ENCODE measurements around the gene KIZ.

Gene KIZ, protein sequence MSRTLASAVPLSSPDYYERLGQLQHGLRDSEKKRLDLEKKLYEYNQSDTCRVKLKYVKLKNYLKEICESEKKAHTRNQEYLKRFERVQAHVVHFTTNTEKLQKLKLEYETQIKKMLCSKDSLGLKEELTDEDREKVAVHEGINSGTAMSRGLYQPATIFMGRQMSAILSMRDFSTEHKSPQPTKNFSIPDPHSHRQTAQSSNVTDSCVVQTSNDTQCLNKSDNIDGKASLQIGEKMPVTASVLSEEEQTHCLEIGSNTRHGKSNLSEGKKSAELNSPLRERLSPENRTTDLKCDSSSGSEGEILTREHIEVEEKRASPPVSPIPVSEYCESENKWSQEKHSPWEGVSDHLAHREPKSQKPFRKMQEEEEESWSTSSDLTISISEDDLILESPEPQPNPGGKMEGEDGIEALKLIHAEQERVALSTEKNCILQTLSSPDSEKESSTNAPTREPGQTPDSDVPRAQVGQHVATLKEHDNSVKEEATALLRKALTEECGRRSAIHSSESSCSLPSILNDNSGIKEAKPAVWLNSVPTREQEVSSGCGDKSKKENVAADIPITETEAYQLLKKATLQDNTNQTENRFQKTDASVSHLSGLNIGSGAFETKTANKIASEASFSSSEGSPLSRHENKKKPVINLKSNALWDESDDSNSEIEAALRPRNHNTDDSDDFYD

DNA sequence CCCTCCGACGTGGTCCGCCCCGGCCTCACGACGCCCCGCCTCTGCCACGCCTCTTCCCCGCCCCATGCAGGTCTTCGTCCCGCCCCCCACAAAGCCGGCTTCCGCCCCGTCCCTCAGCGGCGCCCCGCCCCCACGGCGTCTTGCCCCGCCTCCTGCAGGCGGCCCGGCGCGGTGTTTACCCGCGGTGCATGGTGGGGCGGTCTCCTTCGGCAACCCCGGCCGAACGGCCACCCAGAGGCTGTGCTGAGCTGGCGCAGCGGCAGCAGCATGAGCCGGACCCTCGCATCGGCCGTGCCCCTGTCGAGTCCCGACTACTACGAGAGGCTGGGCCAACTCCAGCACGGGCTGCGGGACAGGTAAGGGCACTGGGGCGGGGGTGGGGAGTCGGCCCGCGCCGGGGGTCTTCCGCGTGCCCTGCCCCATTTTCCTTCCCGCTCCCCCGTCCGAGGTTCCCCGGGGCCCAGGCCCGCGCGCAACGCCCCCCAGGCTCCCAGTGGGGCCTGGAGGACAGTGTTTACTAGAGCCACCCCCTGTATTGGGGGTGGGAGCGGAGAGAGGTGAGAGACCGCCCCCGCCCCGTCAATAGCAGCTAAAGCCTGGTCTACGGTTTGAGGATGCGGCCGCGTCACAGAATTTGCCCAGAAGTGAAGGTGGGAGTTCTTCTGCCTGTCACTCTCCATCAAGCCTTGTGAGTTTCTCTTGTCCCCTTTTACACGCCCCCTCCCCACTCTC lies at the start of gene KIZ:
KIZ (plus strand) TSS at position 234 of the 732 bp plus-strand sequence; CDS start at position 268, 34 bp downstream.
- in situ Hi-C loops (cut with MboI; ENCODE audit: low sequenced_read_pairs, unreplicated experiment): no loop called here
- peak; percentile 98 for DNase-seq (ENCODE audit: low spot score)
- TF ChIP-seq, protein P1, sequence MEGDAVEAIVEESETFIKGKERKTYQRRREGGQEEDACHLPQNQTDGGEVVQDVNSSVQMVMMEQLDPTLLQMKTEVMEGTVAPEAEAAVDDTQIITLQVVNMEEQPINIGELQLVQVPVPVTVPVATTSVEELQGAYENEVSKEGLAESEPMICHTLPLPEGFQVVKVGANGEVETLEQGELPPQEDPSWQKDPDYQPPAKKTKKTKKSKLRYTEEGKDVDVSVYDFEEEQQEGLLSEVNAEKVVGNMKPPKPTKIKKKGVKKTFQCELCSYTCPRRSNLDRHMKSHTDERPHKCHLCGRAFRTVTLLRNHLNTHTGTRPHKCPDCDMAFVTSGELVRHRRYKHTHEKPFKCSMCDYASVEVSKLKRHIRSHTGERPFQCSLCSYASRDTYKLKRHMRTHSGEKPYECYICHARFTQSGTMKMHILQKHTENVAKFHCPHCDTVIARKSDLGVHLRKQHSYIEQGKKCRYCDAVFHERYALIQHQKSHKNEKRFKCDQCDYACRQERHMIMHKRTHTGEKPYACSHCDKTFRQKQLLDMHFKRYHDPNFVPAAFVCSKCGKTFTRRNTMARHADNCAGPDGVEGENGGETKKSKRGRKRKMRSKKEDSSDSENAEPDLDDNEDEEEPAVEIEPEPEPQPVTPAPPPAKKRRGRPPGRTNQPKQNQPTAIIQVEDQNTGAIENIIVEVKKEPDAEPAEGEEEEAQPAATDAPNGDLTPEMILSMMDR (IDR thresholded peaks at IDR 0.05; ENCODE audit: borderline replicate concordance, control extremely low read depth, extremely low read depth, insufficient read depth, missing control alignments): peak; percentile 26

DNA sequence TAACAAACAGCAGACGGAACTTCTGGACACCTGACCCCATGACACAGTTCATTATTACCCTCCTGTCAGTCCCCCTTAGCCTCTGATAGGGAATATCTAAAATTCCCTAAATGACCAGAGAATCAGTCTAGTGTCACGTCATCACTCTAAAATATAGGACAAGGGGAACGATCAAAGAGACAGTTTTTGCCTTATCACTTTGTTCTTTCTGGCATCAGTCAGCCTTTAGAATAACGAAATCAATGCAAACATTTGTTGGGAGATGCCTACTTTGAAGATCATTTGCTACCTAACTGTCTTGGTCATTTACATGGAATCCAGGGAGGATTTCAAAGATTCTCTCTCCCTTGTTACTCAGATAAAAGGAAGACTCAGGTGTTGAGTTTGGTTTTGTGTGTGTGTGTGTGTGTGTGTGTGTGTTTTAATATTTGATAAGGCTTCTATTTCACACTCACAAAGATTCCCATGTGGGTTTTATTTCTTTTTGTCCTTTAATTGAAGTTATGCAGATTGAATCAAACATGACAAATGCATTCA lies 48.0 kb upstream of the KIZ start:
- TF ChIP-seq, protein P1 (IDR thresholded peaks at IDR 0.05; ENCODE audit: borderline replicate concordance, control extremely low read depth, extremely low read depth, insufficient read depth, missing control alignments): no peak
- in situ Hi-C loops (cut with MboI; ENCODE audit: low sequenced_read_pairs, unreplicated experiment): no loop called here
- no peak for DNase-seq (ENCODE audit: low spot score)

DNA sequence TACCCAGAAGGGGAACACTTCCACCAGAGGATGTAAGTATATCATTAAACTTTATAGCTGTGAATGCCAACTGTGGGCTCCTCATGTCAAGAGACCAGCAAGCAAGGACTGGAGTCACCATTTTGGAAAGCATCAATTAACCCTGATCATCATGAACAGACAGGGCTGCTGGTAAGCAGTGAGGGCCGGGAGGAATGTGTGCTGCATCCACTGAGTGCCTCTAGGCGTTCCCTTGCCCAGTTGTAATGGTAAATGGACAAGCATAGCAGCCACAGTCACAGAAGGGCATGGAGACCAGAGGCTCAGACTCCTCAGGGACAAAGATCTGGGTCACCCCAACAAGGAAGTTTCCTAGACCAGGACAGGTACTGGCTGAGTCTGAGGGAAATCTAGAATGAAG lies 43.3 kb upstream of the KIZ start:
- TF ChIP-seq, protein P1 (IDR thresholded peaks at IDR 0.05; ENCODE audit: borderline replicate concordance, control extremely low read depth, extremely low read depth, insufficient read depth, missing control alignments): no peak
- DNase-seq (ENCODE audit: low spot score): no peak
- in situ Hi-C loops (cut with MboI; ENCODE audit: low sequenced_read_pairs, unreplicated experiment): no loop called here

DNA sequence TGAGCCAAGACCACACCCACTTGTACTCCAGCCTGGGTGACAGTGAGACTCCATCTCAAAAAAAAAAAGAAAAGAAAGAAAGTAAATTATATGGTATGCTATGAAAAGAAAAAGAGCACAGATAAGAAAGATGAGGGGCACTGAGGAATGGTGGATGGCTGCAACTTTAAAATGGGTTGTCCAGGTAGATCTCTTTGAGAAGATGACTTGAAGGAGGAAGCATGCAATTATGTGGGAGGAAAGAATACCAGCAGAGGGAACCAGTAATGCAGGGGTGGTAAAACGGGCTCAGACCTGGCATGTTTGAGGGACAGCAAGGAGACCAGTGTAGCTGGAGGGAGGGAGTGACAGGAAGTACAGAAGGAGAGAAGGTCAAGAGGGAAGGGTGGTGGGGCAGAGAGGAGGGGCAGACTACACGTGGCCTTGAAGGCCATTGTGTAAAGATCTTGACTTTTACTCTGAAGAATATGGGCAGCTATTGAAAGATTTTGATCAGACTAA lies 42.0 kb upstream of the KIZ start:
- no peak for DNase-seq (ENCODE audit: low spot score)
- in situ Hi-C loops (cut with MboI; ENCODE audit: low sequenced_read_pairs, unreplicated experiment): no loop called here
- TF ChIP-seq, protein P1 (IDR thresholded peaks at IDR 0.05; ENCODE audit: borderline replicate concordance, control extremely low read depth, extremely low read depth, insufficient read depth, missing control alignments): no peak

DNA sequence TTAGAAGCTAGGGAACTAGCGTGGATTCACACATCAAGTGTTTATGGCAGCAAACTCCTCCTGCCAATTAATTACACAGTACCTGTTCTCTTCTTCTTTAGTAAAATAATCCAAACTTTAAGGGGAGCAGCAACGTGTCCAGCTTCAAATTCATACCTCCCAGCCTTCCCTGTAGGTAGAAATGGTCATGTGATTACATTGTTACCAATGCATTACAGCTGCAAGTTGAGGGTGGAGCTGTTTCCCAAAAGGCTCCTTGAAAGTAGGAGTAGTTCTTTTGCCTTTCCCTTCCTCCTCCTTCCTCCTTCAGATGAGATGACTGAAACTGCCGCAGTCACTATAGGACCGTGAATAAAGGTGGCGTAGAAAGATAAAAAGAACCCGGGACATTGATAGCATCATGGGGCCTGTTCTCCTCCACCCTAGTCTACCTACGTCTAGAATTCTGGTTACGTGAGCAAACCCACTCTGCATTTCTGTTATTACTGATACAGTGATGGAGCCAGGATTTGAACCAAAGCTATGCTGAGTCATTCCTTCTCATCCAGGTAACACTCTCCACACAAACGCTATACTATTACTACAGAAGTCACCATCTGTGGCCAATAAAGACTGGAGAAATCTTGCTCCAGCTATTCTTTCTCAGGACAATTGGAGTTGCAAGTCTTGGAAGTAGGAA lies 37.9 kb upstream of the KIZ start:
- DNase-seq (ENCODE audit: low spot score): no peak
- in situ Hi-C loops (cut with MboI; ENCODE audit: low sequenced_read_pairs, unreplicated experiment): no loop called here

More for the DNA sequence above, 37.9 kb upstream of the KIZ start:
- TF ChIP-seq, protein P1 (IDR thresholded peaks at IDR 0.05; ENCODE audit: borderline replicate concordance, control extremely low read depth, extremely low read depth, insufficient read depth, missing control alignments): no peak

Data from GM13976 (cell line).